Measurements from ENCODE around the gene AFAP1L2. TPM values are rescaled to one million over a fixed set of nuclear protein-coding genes. Genes with fewer than 3 reads are reported as not detected.
A peak's percentile ranks its signal among the peaks of the same experiment; 100 is the strongest.

AFAP1L2 gene
- total and polyA plus RNA-seq, 2 experiments from 2014 or later, result 0.75 to 3.8 TPM

DNA sequence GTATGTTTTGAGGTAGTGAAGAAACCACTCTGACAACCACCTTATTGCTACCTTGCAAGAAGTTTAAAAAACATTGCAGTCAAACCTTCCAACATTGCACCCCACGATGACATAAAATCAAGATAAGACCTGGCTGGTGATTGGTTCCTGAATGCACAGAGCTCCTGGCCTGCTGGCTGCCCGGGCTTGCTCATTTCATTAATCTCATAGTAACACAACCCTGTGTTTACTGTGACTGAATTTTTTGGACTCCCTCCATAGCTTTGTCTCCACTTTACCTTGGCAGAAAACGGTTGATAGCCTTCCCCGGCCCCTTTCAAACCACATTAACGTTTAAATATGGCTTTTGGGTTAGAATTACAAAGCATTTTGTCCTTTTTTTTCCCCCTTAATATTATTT, 137.8 kb downstream of the AFAP1L2 start:
- Histone ChIP-seq H3K9me3 (ENCODE audit: low read depth) (no peaks in the 10 kb centered on the region), H3K27me3 (no peaks in the 10 kb centered on the region), H3K4me3 (no peak overlapping the region), H3K36me3 (no peaks in the 10 kb centered on the region), H3K27ac (no peak overlapping the region), H3K4me1 (ENCODE audit: low read depth) (no peaks in the 10 kb centered on the region)
- TF ChIP-seq, protein P1, sequence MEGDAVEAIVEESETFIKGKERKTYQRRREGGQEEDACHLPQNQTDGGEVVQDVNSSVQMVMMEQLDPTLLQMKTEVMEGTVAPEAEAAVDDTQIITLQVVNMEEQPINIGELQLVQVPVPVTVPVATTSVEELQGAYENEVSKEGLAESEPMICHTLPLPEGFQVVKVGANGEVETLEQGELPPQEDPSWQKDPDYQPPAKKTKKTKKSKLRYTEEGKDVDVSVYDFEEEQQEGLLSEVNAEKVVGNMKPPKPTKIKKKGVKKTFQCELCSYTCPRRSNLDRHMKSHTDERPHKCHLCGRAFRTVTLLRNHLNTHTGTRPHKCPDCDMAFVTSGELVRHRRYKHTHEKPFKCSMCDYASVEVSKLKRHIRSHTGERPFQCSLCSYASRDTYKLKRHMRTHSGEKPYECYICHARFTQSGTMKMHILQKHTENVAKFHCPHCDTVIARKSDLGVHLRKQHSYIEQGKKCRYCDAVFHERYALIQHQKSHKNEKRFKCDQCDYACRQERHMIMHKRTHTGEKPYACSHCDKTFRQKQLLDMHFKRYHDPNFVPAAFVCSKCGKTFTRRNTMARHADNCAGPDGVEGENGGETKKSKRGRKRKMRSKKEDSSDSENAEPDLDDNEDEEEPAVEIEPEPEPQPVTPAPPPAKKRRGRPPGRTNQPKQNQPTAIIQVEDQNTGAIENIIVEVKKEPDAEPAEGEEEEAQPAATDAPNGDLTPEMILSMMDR (IDR thresholded peaks at IDR 0.05; ENCODE audit: low read depth, low read length), result no peak
- peak in 1 of 2 donors; percentile 75 for DNase-seq (ENCODE audit: low read depth in 1 of 2, low spot score in 1 of 2)

DNA sequence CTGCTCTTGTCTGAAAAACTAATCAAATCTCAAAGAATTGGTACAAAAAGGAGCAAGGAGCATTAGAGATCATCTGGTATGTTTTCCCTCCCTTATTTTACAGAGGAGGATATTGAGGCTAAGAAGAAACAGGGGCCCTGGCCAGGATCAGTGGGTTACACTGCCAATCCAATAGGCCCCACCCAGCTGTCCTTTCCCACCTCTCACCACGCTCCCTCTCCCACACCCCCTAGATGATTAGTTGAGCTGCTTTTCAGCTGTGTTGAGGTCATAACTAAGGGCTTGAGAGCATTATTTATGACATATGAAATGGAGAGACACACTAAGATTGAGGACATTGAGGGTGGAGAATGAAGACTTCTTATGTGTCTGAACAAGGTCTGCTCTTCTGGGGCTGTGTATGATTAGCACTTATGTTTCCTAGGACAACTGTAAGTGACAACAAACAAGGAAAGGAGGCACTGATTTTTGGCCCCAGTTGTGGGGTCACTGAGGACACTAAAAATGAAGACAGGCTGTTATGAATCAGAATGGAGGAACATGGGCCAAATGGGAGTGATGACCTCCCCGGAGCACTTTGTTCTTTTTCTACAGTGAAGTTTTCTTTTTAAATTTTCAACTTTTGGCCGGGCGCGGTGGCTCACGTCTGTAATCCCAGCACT, 138.8 kb downstream of the AFAP1L2 start:
- no peaks in the 10 kb centered on the region for H3K36me3 ChIP-seq
- peak in 1 of 2 donors; percentile 10 for DNase-seq (ENCODE audit: low read depth in 1 of 2, low spot score in 1 of 2)
- no peak overlapping the region for H3K27ac ChIP-seq
- TF ChIP-seq, protein P1 (IDR thresholded peaks at IDR 0.05; ENCODE audit: low read depth, low read length), result no peak
- H3K27me3 ChIP-seq, result no peaks in the 10 kb centered on the region
- no peaks in the 10 kb centered on the region for H3K4me1 ChIP-seq (ENCODE audit: low read depth)
- H3K4me3 ChIP-seq, result no peak overlapping the region
- no peaks in the 10 kb centered on the region for H3K9me3 ChIP-seq (ENCODE audit: low read depth)

DNA sequence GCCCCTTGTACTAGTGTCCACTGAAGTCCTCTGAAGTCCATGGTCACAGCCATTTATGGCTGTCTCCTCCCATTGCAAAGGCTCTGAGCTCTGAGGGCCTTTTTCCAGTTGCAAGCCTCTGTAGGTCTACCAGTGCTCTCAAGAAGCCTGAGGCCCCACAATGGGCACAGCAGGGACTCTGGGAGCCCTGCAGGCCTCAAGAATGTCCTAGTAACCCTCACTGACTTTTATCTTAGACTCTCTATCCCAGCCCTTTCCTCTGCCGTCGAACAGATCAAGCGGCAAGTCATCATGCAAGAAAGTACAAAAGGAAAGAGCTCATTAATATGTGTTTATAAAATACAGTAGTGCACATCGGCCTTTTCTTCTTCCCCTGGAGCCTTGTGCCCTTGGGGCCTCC, 141.8 kb downstream of the AFAP1L2 start:
- DNase-seq (ENCODE audit: low read depth in 1 of 2, low spot score in 1 of 2), result no peak
- TF ChIP-seq, protein P1 (IDR thresholded peaks at IDR 0.05; ENCODE audit: low read depth, low read length), result no peak
- no peak overlapping the region for H3K27ac ChIP-seq
- H3K4me3 ChIP-seq, result no peak overlapping the region
- no peaks in the 10 kb centered on the region for H3K4me1 ChIP-seq (ENCODE audit: low read depth)
- no peaks in the 10 kb centered on the region for H3K36me3 ChIP-seq
- H3K9me3 ChIP-seq (ENCODE audit: low read depth), result no peaks in the 10 kb centered on the region
- no peaks in the 10 kb centered on the region for H3K27me3 ChIP-seq

DNA sequence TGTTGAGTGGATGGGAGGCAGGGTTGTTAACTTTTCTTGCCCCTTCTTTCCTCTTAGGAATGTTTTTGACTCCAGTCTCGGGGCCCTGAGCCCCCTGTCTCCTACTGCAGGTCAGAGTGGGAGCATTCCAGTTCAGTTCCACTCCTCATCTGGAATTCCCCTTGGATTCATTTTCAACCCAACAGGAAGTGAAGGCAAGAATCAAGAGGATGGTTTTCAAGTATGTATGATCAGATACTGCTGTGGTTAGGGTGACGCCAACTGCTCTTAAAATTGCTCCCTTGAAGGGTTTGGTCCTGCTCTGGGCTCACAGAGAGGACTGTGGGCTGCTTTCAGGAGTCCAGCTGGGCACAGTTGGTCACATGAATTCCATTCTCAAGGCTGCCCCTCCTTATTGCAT, 143.2 kb downstream of the AFAP1L2 start:
- DNase-seq (ENCODE audit: low read depth in 1 of 2, low spot score in 1 of 2), result peak in 1 of 2 donors; percentile 83
- no peaks in the 10 kb centered on the region for H3K27me3 ChIP-seq
- no peaks in the 10 kb centered on the region for H3K9me3 ChIP-seq (ENCODE audit: low read depth)
- no peaks in the 10 kb centered on the region for H3K4me1 ChIP-seq (ENCODE audit: low read depth)
- TF ChIP-seq, protein P1 (IDR thresholded peaks at IDR 0.05; ENCODE audit: low read depth, low read length), result no peak
- H3K27ac ChIP-seq, result no peak overlapping the region
- no peak overlapping the region for H3K4me3 ChIP-seq
- H3K36me3 ChIP-seq, result no peaks in the 10 kb centered on the region

DNA sequence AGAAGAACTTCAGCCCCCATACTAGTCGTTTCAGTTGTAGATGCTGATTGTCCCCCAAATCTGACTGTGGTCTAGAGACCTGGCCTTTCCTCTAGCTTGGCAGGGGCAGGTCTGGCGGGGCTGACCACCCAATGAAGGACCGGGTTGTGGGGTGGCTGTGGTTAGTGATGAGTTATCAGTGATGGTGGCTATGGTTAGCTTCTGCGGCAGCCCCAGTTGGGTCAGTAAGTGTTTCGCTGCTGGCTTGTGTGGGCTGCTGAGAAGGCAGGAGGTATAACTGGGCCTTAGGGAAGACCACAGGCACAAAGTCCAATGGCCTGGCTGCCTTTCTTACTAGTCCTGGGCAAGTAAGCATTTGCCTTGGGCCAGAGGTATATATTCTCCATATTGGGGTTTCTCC, 143.9 kb downstream of the AFAP1L2 start:
- no peak for DNase-seq (ENCODE audit: low read depth in 1 of 2, low spot score in 1 of 2)
- Histone ChIP-seq H3K27ac (no peak overlapping the region), H3K9me3 (ENCODE audit: low read depth) (no peaks in the 10 kb centered on the region), H3K4me1 (ENCODE audit: low read depth) (no peaks in the 10 kb centered on the region), H3K27me3 (no peaks in the 10 kb centered on the region), H3K4me3 (no peak overlapping the region), H3K36me3 (no peaks in the 10 kb centered on the region)
- TF ChIP-seq, protein P1 (IDR thresholded peaks at IDR 0.05; ENCODE audit: low read depth, low read length), result no peak

All from cardiac muscle cell (in vitro differentiated cells and primary cell).